ENCODE data around the gene PYURF.

The PYURF gene

DNA sequence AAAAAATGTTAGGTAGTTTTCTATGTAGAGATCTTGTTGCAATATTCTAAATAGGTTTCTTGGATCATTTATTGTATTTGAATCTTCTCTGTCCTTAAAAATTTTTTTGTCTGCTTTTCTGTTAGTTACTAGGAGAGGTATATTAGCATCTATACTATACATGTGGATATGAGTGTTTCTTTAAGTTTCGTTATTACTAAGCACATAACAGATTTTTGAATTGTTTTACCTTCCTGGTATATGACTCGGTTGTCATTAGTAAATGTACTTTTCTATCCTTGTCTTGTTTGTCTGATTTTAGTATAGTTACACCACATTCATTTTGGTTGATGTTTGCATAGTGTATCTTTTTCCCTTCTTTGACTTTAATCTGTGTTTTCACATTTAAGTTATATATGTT, 20.2 kb downstream of the PYURF start:
- DNase-seq, result no peak

- no peak for DNase-seq
Observed at GRCh38 chr4:88497859-88498409, 25.6 kb downstream of the PYURF start.

DNA sequence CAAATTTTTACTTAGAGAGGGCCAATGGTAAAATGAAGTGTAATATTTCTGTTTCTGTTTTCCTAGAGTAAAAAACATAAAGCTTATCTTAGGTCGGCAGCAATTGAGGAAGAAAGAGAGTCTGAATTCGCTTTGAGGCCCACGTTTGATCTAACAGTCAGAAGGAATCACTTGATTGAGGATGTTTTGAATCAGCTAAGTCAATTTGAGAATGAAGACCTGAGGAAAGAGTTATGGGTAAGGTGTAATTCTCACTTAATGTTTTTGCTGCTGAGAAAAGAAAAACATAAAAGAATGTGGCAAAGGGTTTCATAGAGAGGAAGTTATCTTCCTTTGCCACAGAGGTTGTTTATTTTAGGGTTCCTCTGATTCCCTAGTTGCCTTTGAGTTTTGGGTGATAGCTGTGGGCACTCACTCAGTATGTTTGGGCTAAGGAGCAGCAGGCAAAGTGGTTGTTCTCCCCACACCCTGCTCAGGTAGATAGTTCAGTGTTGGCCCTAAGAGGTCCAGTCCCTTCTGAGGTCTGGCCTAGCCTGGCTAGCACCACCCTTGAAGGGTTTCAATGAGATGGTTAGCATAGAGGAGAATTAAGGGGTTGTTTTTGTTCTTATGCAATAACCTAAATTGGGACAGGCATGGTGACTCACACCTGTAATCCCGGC, 34.3 kb downstream of the PYURF start:
- DNase-seq, result no peak

DNA sequence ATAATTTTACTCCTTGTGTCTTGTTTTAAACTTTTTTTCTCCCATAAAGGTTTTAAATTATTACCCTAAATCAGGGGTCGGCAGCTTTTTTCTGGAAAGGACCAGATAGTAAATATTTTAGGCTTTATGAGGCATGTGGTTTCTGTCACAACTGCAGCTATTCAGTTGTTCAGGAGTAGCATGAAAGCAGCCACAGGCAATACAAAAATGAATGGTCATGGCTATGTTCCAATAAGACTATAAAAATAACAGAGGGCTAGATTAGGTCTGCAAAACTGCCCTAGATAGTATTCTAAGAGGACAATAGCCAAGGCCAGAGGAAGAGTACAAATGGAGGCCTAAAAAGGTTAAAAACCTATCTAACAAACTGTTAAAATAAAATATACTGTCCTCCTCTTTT, 42.0 kb downstream of the PYURF start:
- DNase-seq, result no peak

- no peak for DNase-seq
Observed at GRCh38 chr4:88478247-88478646, 45.3 kb downstream of the PYURF start.

GRCh38 chr4:88477229-88477860, 46.2 kb downstream of the PYURF start:
- no peak for DNase-seq
